Stimulated activated naive CD4-positive, alpha-beta T cell (primary cell): ENCODE measurements around the gene SPP2.

Experiments
- DNase-seq, 6 experiments: peaks; one replicate each; lab custom pipeline; 2025; lab: John Stamatoyannopoulos, UW

The SPP2 gene

DNA sequence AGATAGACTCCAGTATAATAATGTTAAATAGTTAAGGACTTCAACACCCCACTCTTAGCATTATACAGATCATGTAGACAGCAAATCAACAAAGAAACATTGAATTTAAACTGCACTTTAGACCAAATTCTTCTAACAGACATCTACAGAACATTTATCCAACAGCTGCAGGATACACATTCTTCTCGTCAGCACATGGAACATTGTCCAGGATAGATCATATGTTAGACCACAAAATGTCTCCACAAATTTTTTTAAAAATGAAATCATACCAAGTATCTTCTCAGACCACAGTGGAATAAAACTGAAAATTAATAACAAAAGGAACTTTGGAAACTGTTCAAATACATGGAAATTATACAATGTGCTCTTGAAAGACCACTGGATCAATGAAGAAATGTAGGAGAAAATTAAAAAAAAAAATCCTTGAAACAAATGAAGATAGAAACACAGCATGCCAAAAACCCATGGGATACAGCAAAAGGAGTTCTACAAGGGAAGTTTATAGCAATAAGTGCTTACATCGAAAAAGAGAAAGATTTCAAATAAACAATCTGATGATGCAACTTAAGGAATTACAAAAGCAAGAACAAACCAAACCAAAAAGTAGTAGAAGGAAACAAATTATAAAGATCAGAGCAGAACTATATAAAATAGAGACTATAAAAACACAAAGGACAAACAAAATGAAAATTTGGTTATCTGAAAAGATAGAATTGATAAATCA is 12.3 kb upstream of the SPP2 start:
- DNase-seq: no peak

DNA sequence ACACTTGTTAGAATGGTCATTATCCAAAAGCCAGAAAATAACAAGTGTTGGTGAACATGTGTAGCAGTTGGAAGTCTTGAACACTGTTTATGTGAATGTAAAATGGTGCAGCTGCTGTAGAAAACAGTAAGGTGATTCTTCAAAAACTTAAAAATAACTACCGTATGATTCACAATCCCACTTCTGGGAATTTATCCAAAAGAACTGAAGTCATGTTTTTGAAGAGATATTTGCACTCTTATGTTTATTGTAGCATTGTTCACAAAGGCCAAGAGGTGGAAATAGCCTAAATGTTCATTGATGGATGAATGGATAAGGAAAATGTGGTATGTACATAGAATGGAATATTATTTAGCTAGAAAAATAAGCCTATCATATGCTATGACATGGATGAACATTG is 6.3 kb upstream of the SPP2 start:
- DNase-seq: no peak

DNA sequence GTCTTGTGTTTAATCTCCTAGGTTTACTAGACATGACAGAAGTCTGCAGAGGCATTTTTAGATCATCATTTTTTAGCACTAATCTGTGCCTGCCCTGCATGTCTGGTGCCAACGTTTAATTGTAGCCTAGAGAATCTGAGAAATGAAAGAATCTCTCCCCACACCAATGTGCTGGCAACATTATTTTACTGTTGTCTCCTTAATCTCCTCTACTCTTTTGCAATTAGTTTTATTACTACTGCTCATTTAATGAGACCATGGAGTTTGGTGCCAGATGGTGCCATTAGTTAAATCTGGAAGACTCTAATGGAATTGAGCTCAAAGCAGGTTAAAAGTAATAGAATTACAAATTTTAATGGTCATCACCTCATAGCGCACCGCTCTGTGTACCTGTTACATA is 4.0 kb upstream of the SPP2 start:
- no peak for DNase-seq

DNA sequence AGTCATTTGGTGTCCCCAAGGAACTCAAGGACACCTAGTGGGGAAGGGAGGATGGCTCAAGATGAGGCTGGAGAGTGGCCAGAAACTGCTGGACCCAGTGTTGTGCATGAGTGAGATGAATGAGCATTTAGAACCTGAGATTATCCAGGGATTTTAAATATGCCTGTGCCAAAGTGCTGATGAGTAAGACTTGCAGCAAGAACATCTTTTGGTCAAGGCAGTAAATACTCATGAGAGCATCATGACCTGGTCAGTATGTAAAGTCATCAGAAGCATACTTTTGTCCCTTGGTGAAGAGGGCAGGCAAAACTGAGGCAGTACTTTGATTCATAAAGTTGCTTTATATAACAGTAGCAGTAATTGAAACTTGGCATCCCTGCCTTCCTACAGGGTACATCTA is 3.1 kb upstream of the SPP2 start:
- no peak for DNase-seq

DNA sequence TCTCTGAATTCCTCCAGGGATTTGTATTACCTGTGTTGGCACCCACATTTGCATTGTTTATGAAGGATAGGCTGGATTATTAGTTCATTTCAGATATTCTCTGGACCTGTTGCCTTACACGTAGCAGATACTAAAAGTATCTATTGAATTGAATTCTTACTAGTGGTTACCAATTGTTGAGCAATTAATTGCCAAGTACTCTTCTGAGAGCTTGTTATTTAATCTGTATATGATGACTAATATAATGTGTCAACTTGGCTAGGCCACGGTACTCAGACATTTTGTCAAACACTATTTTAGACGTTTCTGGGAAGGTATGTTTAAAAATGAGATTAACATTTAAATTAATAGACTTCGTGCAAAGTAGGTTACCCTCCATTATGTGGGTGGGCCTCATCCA is 2.5 kb upstream of the SPP2 start:
- no peak for DNase-seq

DNA sequence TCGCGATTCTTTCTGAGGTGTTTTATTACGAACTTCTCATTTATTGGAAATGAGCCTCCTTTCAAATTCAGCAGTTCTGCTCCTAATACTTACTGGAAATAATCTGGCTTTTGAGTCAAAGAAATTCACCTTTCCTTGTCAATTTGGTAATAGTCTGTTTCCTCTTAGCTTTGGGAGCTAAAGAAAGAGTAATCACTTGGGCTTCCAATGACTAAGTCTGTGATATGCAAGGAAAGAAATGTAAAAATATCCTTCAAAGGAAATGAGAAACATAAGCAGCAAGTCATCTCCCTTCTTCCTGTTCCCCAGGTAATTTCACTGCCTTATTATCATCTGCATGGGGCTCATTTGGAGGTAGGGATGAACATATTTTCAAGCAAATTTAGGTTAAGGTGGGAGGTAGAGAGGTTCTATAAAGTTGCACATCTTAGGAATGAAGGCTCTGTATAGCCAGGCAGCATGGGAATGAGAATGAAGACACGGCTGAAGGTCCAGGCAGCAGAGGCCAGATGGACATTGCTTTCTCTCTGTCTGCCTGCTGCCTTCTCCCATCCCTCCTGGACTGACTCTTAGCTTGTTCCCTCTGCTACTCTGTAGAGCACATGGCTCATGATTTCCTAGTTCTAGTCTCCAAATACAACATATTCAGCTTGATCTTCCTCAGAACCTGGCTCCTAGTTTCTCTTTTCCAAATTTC is 1.0 kb downstream of the SPP2 start:
- DNase-seq: no peak

DNA sequence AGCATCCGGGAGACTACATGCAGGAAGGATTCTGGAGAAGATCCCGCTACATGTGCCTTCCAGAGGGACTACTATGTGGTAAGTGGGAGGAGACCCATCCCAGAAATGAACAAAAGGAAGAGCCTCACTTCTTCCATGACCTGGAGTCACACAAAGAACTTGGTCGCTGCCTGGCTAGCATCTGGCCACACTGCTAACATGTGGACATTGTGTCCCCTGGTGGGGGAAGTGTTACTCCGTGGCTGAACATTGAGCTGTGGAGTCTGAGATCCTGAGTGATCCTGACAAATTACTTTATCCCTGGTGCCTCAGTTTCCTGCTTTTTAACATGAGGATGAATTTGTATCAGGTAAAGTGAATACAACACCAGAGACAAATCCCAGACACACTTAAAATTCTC is 8.4 kb downstream of the SPP2 start:
- no peak for DNase-seq

DNA sequence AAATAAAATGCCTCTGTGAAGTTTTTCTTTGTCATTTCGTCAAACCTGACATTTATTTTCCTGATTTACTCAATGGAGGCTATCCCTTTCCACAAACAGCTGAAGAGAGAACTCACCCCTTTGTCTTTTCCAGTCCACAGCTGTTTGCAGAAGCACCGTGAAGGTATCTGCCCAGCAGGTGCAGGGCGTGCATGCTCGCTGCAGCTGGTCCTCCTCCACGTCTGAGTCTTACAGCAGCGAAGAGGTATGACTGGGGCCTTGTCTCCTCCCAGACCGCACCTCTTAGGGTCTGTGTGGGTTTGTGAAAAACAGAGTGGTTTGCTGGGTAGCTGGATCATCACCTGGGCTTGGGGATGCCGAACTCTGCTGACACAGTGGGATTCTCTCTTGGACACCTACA is 9.7 kb downstream of the SPP2 start:
- DNase-seq: no peak

DNA sequence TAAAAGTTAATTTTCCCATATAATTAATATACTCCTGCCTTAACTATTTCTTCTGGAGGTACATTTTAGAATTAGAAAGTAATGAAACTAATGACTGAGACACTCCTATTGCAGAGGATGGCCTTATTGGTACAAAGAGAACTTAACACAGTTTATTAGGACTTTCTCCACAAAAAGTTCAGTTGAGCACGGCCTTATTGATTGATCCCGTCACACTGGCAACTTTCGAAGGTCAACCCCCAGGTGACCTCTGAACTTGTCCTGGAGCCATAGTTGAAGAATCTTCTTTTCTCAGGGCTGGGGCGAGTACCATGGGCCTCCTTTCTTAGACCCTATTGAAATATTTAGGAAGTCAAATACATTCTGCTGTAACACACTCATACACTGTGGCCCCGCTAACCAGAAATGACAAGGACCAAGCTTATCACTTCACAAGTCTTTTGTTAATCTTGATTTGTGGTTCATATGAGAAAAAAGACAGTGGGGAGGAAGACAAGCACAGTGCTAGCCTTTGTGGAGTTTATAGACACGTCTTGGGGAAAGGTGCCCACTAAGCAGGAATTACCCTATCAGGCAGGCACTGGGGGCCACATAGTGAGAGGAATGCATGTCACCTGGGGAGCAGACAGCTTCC is 11.2 kb downstream of the SPP2 start:
- DNase-seq: no peak

DNA sequence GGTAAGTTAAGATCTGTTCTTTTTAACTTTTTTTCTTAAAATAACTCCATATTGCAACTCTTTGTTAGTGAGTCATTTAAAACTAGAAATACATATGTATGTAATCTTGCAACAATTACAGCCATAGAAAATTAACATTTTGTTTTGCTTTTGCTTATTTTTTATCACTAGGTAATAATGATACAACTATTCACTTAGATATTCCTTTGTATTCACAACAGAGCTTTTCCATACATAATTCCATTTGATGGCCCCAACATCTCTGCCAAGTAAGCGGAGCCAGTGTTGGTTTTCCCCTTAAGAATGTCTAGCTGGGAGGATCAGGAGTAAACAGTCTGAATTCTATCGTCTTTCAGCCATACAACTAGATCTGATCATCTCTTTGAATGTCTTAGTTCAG is 16.1 kb downstream of the SPP2 start:
- no peak for DNase-seq

DNA sequence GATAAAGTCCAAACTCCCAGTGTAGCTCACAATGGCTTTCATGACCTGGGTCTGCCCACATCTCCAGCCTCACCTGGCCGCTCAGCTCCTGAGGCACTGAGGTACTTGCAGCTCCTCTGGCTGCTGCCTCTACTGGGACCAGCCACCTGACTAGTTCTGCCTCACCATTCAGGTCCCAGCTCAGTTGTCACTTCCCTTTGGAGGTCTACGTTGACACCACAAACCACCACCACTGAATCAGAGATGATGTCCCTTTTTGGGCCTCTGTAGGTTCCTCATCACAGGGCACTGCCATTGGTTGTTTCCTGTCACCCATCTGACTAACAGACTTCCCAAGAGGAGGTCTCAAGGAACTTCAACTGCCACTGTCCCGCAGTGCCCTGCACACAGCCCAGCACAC is 21.2 kb downstream of the SPP2 start:
- DNase-seq: no peak

DNA sequence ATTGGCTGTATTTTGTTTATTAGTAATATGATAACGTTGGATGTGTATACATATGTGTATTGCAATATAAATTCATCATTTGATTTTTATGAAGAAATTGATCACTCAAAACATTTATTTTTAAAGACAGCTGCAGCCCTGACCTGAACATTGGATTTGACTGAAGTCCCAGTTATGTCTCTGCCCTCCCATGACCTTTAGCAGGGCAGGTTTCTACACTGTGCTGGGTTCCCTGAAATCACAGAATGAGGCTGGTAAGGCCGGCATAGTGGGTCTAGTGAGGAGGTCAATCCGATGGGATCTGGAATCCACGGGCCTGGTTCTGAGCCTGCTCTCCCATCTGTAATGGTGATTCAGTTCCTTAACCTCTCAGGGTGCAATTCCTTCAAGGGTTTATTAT is 22.0 kb downstream of the SPP2 start:
- no peak for DNase-seq

DNA sequence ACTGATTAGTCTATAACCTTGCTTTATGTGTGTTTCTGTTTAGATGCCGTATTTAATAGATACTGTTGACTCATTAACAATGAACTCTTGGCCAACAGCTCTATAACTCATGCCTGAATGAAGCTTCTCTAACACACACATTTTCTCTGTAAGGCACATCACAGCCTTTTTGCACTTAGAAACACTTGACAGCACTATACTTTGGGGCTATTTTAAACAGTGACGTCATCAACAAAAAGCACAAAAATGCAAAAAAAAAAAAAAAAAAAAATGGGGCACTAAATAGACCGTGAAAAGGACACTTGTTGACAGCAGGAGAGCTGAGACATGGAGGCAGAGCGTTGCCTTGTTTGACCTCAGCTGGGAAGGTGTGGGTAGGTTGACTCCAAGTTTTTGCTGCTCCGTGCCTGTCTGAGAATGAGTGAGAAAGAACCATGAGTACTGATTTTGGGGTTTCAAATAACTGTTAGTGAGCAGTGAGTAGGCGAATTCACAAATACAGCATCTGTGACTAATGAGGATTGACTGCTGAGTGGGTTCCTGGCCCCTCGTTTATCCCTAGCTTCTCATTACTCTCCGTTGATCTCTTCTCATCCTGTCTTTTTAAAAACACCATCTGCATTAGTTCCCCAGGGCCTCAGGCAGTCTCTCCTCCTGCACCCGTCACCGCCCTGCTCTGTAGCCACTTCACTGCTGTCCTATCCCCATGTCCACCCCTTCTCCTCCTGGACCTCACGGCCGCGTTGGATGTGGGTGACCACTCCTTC is 24.4 kb downstream of the SPP2 start:
- DNase-seq: no peak

DNA sequence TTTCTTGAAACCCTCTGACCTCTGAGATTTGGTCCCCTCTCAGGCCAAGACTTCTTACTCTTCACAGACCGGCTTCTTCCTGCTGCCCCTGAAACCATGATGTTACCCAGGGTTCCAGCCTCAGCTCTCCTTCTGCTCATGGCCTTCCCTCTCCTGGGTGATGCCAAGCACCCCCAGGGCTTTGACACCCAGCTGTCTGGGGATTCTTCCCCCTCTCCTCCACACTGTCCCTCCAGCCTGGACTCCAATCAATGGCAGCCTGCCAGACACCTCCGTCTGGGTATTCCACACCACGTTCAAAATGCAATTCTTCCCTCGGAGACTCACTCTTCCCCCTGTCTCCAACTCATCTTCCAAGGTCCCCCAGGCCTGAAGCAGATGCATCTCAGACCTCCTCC is 25.0 kb downstream of the SPP2 start:
- no peak for DNase-seq

DNA sequence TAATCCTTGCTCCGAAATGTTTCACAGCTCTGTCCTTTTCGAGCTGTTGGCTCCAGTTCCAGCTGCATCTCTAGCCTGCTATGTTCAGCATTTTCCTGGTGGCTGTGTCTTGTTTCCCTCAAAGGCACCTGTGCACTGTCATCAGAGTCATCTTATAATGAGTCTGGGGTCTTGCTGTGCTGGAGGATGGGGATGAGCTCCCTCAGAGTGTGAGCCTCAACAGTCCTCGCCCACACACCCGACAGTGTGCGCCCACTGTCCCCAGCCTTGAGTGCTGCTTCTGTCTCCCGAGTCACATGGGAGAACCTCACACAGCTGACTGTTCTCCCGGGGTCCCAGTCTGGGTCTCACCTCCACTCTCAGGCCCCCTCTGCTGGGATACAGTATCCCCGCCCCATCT is 25.4 kb downstream of the SPP2 start:
- no peak for DNase-seq

DNA sequence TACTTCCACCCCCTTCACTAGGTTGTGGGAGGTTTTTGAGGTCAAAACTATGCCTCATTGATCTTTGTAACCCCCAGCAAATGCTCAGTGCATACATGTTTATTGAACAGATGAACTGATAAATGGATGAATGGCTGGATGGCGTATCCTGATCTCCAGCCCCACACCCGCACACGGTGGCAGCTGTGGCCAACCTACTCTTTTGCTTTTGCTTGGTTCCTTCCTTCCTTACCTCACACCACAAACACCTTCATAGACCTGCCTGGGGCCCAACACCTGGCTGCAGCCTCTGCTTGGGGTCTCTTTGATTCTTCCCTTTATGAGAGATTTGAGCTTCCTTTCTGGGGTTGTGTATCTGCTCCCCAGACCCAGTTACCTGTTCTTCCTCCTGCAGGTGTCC is 25.9 kb downstream of the SPP2 start:
- no peak for DNase-seq

DNA sequence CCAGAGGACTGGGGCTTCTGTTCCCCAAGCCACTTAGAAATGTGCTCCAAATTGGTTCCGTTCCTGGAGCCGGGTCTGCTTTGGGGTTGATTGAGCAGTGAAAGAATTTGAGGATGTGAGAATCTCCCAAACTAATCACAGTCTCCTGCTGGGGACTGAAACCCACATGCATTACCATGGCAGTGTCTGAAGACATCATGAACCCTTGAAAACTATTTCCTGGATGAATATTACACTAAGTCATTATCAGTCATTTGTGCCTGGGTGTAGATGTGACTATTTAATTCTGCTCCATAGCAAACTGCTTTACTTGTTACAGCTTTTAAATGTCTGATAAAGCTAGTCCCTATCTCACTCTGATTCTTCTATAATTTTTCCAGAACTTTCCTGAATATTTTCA is 27.6 kb downstream of the SPP2 start:
- DNase-seq: no peak

DNA sequence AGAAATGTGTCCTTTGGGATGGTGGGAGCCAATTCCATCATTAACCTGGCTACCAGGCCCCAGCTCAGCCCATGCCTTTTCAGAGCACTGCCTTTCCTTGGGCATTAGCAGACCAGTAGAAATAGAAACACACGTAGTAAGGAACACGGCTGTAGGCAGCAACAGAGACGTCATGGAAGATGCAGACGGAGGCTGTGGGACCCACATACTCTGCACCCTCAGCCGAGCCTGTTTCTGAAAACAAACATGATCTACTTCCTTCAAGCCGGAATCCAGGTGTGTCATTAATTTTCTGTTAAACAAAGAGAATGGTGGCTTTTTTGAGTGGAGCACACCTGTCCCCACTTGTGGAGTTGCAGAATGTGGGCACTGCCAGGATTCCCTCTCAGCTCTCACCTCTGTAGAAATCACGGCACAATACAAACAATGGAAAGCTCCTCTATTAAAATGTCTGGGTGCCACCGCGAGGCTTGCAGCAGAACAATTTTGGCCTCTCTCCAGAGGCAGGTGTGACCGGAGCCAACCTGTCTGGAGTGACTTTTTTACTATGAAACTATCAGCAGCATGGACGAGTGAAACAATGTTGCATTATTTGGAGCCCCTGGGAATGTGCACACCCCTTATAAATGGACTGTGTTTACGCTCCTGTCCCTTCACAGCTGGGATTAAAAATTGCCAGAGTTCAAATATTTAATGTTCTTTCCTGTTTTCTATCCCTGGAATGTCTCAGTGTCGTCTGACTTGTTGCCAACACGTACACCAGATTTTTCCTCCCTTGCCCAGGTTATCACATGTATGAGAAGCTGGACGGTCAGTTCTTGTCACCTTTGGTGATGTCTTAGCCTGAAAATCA is 31.7 kb downstream of the SPP2 start:
- DNase-seq: no peak

DNA sequence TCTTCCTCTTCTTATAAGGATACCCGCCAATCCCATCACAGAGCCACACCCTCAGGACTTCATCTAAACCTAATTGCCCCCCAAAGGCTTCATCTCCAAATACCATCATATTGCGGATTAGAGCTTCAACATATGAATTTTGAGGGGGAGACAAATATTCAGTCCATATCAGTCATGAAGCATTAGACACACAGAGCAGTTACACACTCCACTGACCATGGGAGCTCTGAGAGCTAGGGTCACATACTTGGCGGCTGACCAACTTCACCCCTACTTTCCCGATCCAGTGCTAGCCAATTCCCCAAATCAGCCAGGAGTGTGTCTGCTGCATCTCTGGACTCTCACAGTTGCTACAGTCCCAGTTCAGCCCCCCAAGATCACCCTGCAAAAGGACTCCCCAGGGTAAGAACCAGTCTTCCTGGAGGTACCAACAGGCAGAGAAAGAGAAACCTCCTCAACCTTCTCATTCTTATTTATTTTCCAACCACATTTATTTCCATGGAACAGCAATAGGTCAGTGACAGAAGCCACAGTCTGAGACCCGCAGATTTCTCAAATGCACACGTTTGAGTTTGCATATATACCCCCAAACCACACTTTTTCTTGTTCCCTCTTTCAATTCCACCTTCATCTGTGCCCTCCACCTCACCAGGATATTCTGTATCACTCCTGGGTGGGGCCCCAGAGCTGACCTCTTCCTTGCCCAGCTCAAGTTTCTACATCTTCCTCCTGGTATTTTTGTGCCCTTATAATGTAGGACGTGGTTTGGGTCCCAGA is 33.3 kb downstream of the SPP2 start:
- DNase-seq: no peak

DNA sequence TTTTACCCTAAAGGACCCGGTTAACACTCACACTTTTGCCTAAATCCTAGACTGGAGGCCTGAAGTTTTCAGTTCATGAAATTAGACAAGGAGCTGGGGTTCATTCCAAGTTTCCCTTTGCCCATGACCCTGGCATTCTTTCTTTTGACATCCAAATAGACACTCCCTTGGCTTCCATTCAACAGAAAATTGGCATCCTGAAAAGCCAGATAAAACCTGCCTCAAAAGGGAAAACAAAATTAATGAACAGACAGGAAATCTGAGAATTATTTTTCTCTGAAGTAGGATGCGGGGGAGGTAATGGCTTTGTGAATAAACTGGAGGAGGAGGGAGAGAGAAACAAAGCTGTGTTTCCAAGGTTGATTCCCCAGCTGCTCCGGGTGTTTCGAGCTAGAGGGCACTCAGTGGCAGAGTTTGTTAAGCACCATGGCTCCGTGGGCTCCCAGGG is 41.0 kb downstream of the SPP2 start:
- DNase-seq: no peak

DNA sequence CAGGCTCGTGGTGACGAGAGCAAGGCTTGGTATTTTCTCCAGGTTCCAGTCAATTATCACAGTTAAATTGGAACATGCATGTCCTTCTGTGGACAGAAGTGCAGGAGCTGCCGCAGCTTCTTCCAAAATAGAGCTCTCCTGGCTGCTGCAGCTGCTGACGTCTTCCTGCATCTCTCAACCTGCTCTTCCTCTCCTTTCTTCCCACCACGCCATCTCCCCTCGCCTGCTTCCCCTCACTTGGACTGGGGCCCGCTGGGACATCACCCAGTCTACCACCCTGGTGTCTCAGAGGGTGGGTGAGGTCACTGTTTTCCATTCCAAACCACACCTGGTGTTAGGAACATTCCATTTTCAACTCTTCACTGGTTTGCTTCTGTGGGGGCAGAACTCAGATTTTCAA is 41.4 kb downstream of the SPP2 start:
- DNase-seq: no peak
